Measurements from ENCODE around the gene CFAP97D1.
"Not testable (repeated sequence)": the region's sequence is repeated elsewhere in the genome, so short reads cannot be mapped to it uniquely, and the experiment has no call there.

The CFAP97D1 gene

DNA sequence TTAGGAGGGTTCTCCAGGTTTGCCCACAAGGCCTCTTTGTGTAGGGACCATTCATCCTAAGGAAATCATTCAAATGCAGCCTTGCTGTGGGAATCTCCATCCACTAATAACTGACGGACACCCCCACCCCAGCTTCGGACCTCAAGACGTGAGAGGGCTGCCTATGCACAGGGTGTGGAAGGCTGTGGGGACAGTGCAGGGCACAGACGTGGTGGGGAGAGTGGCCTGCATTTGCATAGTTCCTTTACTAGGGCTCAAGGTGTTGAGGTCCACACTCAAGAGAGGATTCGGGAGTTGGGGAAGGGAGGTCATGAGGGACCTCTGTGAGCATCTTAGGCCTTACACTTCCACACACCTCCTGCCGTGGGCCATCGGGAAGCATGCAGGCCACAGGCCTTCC lies 11.3 kb upstream of the CFAP97D1 start:
- no peak for DNase-seq

DNA sequence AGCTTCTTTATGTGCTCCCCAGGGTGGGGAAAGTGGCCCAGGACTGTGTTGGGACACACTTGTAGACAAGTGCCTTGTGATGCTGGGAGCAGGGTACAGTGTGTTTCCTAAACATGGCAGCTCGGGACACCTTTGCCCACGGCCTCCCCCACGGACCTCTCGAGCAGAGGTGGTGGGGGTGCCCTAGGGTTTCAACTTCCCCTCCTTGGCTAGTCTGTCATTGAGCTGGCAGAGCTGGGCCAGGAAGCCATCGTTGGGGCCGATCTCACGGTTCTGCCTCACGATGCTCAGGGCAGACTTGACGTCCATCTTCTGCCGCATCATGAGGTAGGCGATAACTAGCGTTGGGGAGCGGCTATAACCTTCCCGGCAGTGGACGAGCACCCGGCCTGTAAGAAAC lies 10.8 kb upstream of the CFAP97D1 start:
- no peak for DNase-seq

DNA sequence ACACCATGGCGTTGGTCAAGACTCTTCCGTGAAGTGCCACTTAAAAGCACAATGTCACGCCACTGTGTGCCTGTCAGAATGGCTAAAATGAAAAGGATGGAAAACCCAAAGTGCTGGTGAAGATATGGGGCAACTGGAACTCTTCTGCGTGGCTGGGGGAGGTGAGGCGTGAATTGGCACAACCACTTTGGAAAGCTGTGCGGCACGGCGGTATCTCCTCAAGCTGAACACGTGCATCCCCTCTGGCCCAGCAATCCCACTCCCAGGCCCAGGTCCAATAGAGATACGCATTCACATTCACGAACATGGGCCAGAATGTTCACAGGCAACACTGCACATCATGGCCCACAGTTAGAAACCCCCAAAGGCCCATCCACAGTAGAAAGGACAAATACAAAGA lies 10.4 kb upstream of the CFAP97D1 start:
- no peak for DNase-seq

DNA sequence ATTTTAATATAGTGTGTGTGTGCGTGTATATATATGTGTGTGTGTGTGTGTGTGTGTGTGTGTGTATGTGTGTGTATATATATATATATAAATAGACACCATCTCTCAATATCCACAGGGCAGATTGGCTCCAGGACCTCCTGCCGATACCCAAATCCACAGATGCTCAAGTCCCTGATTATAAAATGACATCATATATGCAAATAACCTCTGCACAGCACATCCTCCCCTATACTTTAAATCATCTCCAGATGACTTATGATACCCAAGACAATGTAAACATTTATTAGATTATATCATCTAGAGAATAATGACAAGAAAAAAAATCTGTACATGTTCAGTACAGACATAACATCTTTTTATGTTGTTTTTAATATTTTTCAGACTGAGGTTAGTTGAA lies 9.3 kb upstream of the CFAP97D1 start:
- DNase-seq: peak; percentile 17

DNA sequence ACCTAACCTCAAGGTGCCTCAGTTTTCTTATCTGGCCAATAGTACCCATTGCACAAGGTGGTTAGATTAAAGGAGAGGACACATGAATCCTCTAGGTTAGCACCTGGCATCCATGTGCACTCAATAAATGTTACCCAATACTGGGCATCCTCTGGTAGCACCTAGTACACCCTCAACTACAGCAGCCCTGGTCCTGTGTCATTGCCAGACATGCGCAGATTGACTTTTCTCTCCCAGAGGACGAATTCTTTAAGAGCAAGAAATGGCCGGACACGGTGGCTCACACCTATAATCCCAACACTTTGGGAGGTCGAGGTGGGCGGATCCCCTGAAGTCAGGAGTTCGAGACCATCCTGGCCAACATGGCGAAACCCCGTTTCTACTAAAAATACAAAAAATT lies 8.8 kb upstream of the CFAP97D1 start:
- no peak for DNase-seq

DNA sequence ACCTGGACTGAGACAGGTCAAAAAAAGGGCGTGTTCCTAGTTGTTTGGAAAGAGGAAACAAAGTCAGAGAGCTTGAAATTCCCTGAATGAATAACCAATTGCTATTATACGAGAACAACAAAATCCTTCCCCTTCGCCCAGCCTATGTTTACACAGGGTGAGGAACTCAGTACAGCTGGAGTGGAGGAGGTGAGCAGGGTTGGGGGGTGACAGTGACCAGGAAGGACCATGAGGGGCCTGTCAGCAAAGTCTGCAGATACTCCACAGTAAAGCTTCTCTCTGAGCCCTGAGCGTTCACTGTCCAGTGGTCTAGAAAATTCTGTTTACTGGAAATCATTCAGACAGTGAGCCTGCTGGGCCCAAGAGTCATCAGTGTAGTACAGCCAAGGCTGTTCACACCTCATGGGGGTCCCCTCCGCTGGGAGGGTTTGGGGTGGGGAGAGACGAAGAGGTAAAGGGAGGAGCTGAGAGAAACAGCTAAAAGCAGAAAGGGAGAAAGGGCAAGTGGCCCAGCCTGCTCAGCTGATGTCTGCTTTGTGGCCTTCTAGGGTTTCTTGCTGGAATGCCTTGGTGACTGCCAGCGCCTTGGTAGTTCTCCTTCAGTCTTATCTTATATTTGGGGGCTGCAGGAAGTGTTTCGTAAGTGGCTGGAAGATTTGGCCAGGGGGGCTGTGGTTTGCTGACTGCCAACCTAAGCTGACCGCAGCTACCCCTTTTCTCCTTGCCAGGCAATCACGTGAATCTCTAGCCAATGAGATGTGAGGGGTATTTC lies 7.2 kb upstream of the CFAP97D1 start:
- DNase-seq: no peak

DNA sequence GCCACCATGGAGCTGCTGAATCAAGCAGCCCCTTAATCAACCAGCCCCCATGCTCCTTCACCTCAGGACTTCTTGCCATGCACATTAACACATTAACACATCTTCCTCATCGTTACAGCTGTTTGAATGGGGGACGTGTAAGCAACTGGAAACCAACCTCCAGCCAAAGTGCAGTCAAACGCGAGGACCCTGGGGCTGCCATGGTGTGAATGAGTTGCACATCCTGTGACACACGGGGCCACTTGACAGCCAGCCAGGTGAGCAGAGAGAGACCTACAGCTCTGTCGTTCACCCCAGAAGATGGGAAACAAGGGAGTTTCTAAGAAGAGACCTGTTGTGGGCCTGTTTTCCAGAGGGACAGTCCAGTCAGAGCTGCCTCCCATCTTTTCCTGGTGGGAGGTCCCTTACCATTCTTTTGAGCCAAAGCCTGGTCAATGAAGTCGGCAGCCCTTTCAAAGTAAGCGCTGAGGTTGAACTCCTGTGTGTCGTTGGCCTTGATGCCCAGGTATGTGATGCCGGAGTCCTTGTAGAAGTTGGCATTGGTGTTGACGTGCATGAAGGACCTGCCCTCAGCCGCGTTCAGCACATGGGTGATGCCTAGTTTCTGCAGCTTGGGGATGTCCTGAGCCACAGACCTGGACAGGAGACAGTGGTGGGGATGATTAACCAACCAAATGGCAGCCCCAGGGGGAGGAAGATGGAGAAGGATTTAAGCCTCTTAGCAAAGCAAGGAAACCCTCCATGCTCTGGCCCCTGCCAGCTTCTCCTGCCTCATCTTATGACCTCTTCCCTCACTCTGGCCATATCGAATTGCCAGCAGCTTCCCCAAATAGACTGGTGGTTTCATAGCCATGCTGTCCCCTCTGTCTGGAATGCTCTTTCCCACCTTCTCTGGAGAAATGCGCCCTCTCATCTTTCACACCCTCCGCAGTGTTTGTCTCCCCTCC lies 5.7 kb upstream of the CFAP97D1 start:
- DNase-seq: no peak

DNA sequence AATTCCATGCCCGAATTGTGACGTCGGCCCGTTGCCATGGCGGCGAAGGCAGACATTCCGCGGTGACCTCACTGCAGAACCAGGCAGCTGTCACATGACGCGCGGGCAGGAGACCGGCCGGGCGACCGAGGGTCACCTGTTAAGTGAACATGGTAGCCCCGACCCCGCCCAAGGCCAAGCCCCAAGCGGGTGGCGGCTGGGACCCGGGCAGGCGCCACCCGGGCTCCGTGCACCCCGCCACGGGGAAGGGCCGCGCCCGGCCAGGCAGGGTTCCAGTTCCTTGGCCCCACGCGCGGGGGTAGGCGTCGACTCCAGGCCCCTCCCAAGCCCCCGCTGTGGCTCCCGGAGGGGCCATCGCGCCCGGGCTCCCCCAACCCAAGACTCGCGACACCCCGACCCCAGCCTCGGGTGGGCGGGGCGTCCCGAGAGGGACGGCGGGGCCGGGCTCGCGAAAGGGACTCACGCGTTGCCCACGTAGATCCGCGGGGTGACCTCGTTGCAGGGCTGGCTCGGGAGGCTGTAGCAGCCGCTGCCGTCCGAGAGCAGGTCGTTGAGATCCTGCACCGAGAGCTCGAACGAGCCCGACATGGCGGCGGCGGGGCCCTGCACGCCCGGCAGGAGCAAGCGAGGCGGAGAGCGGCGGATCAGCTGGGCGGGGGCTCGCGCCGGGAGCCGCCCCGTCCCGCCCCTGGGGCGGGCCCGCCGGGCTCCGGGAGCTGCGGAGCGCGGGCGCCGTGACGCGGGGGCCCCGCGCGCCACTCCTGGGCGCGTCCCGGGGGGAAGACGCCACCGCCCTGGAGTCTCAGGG lies 1.7 kb upstream of the CFAP97D1 start, which contains the start of gene DUSP3:
Gene DUSP3 (minus strand): TSS at position 641 of the 808 bp plus-strand sequence. CDS start 53 bp downstream, at position 588.
- DNase-seq: peak; percentile 96

DNA sequence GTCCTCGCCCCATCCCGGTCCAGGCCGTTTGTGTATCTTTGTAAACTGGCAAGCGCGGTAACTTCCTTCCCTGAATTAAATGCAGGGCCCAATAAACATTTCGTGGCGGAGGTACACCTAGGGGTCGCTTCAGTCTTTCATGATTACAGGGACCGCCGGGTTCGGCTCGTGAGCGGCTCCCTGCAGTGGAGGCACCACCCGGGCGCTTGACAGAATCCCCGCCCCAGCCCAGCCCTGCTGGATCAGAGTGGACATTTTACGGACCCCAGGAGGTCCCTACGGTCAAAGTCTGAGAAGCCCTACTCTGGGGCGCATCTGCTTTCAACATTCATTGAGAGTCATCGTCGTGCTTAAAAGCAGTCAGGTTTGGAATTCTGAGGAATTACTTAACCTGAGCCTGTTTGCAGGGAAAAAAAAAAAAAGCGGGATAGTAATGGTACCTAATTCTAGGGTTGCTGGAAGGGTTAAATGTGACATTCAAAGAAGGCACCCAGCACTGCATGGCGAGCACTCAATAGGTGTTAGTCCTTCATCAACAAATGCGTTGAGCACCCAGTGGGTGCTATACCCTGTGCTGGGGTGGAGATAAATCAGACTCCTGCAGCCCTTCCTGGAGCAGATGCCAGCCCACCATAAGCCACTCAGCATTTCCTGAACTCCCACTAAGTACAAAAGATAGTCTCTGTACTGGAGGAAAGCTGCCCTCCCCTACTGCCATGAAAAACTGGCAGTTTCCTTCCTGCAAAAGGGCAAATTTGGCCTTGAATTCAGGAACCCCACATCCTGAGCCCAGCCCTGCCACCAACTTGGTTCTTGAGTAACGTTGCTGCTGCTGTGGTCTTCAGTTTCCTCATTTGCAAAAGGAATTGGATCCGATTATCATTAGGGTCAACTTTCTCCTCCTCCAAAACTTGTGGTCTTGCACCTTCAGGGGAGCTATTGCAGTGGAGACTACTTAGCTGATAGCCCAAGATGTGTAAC lies 800 bp upstream of the CFAP97D1 start:
- DNase-seq: peak; percentile 85

DNA sequence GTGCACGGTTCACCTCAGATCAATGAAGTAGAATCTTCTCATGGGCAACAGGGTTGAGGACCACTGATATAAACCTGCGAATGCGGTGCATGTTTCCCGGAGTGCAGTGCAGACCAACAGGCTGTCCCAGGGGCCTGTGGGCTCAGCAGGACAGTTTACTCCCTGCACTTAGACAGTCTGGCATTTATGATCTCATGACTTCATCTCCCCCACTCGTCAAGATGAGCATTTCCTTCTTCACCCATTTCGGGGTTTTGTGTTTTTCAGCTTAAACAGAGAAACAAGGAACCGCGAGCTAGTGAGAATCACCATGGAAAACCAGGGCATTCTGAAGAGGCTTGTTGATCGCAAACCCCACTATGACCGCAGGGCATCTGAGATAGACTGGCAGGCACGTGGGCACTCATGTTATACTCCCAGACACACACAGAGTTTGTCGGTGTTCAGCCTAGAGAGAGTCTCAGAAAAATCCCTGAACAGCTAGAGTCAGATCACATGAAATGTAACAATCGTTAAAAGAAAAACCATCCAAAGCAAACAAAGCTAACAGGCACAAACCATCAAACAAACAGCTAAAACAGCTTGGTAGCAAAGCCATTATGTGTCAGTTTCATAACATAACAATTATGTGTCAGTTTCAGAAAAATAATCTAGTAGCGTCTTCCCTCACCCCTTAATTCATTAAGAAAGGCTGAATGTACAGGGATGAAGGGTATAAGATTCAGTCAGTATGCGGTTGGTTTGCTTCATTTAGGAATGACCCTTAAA lies 2.9 kb downstream of the CFAP97D1 start:
- no peak for DNase-seq

DNA sequence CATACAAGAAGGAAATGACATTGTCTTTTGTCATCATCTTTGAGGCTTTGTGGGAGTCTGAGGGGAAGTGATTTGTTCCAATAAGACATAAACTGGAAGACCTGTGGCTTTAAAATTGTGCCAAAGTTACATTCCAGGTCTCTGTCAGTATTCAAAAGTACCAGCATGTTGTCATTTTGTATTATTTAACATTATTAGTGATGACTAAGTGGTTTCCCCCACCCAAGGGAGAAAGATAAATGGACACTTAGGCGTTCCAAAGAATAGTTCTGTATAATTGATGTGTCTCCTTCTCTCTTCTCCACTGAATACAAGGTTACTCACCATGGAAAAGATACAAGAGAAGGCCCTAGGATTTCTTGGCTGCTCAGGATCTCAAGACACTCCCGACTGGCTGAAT lies 3.8 kb downstream of the CFAP97D1 start:
- DNase-seq: no peak

DNA sequence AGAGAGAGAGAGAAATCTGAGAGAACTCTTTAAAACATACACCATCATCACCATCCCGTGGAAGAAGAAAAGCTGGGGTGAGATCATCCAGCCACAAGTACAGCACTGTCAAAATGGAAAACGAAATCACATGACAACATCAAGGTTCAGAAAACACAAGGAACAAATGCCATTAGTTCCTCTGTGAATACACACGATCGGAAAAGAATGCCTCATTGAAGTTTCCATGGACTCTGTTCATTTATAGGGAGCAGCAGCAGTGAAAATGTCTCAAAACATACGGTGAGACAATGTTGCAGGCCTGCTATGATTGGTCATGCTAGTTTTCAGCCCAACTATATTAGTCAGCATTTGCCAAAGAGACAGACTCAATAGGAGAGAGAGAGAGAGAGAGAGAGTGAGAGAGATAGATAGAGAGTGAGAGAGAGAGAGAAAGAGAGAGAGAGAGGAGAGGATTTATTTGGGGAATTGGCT lies 4.4 kb downstream of the CFAP97D1 start:
- DNase-seq: no peak

DNA sequence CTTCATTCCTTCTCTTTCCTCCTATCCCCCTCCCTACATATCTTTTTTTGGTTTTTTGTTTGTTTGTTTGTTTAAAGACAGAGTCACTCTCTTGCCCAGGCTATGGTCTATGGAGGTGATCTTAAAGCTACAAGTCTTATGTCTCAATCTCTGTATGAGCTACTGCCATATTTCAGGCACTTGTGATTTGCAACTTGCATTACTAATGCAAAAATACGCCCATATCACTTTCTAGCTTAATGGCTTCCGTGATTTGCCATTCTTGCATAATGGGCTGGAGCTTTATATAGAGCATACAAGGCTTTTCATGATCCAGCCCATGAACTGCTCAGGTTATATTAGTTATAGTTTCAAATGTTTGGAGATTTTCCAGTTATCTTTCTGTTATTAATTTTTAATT lies 7.5 kb downstream of the CFAP97D1 start:
- DNase-seq: no peak

DNA sequence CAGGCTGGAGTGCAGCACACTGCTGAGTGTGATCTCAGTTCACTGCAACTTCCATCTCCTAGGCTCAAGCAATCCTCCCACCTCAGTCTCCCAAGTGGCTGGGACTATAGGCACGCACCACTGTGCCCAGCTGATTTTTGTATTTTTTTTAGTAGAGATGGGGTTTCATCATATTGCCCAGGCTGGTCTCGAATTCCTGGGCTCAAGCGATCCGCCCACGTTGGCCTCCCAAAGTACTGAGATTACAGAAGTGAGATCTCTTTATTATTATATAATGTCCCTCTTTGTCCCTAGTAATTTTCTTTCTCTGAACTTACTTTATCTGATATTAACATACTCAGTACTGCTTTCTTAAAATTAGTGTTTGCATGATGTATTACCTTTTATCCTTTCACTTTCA lies 8.3 kb downstream of the CFAP97D1 start:
- DNase-seq: no peak

DNA sequence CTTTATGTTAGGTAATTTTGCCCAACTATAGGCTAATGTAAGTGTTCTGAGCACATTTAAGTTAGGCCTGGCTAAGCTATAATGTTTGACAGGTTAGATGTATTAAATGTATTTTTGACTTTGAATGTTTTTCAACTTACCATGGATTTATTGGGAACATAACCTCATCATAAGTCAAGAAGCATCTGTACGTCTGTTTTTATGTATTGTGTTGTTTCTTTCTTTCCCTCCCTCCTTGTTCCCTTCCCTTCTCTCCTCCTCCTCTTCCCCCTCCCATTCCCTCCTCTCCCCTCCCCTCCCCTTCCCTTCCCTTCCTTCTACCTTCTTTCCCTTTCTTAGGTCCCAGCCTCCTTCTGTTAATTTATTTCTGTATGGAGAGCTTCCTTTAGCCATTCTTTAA lies 9.2 kb downstream of the CFAP97D1 start:
- no peak for DNase-seq

DNA sequence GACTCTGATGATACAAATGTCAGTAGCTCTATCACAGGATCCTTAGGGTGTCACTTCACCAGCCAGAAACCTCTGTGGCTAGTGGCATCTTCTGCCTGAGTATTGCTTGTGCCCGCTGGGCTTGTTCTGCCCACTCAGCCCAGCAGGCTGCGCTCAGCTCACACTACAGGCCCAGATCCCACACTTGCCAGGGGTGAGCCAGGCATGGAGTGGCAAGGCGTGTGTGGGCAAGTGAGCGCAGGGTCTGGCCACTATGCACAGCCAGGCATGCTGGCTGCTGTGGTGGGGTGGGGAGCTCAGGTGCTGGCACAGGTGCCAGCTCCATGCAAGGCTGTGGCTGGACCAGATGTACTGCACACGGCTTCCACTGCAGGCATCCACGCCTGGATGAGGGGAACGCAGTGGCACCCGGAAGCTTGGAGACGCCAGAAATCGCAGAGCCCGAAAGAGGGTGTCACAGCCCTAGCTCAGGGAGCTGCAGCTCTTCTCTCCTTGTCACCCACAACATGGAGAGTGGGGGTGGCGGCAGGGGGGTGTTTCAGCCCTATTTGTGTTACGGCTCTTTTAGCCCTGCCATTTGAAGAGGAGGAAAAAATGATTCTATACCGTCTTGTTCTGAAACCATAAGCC lies 10.2 kb downstream of the CFAP97D1 start:
- DNase-seq: no peak

DNA sequence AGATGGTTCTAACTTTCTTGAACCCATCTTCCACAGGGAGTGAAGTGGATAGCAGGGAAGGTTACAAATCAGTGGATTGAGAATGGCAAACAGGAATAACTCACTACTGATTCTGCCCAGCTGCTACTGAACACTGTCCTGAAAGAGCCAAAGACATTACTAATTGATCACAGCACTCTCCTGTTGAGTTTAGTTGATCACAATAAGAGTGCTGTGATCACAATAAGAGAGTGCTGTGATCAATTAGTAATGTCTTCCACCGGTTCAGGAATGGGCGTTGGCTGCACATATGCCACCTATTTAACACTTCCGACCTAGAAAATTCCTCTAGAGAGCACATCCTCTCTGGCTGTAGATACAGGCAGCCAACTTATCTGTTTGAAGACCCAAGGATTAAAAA lies 11.4 kb downstream of the CFAP97D1 start:
- peak; percentile 75 for DNase-seq

DNA sequence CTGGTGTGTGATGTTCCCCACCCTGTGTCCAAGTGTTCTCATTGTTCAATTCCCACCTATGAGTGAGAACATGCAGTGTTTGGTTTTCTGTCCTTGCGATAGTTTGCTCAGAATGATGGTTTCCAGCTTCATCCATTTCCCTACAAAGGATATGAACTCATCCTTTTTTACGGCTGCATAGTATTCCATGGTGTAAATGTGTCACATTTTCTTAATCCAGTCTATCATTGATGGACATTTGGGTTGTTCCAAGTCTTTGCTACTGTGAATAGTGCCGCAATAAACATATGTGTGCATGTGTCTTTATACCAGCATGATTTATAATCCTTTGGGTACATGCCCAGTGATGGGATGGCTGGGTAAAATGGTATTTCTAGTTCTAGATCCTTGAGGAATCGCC lies 12.4 kb downstream of the CFAP97D1 start:
- DNase-seq: not testable (repeated sequence)

DNA sequence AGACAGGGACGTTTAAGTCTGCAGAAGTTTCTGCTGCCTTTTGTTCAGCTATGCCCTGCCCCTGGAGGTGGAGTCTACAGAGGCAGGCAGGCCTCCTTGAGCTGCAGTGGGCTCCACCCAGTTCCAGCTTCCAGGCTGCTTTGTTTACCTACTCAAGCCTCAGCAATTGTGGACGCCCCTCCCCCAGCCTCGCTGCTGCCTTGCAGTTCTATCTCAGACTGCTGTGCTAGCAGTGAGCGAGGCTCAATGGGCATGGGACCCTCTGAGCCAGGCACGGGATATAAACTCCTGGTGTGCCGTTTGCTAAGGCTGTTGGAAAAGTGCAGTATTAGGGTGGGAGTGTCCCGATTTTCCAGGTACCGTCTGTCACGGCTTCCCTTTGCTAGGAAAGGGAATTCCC lies 17.8 kb downstream of the CFAP97D1 start:
- DNase-seq: not testable (repeated sequence)

DNA sequence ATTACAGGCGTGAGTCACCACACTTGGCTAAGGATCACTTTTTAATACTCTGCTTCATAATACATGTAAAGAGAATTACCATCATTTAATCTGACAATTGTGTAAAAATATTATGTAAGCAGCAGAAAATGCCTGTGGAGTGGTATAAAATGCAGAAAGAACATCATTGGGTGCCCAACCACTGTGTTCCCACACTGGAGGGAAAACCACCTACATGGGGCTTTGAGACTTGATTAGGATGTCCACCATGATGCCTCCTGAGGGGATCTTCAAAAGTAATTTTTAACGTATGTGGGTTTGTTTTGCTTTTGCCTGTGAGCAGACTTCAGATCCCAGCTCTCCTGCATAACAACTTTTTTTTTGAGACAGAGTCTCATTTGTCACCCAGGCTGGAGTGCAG lies 18.8 kb downstream of the CFAP97D1 start:
- no peak for DNase-seq
